Measurements from ENCODE around the gene DPY19L3. TPM values are rescaled to one million over a fixed set of nuclear protein-coding genes. Genes with fewer than 3 reads are reported as not detected.

Gene DPY19L3
- total RNA-seq, 4 donors from 2014 or later: 2.3 to 9.9 (median 7.5) TPM

- no peak overlapping the region for H3K27ac ChIP-seq
- H3K27me3 ChIP-seq: no peaks in the 10 kb centered on the region
- ATAC-seq (no peak), DNase-seq (no peak)
- H3K4me1 ChIP-seq: no peaks in the 10 kb centered on the region
- in situ Hi-C loops (cut with MboI; ENCODE audit: low sequenced_read_pairs in 4 of 4) (no loop called here), intact Hi-C loops (cut with DNase I; ENCODE audit: low total_unique reads) (no loop called here)
- no peak for TF ChIP-seq CTCF (IDR thresholded peaks at IDR 0.05 in 4 of 5, conservative IDR thresholded peaks at IDR 0.05 in 1 of 5)
- TF ChIP-seq POLR2A (IDR thresholded peaks at IDR 0.05): no peak
- peaks cover 0 to 46% of the 10 kb centered on the region in 2 donors for H3K36me3 ChIP-seq
- no peaks in the 10 kb centered on the region for H3K9me3 ChIP-seq
- H3K4me3 ChIP-seq: no peak overlapping the region
Measured at GRCh38 chr19:32380269-32380668, 25.3 kb upstream of the DPY19L3 start.

GRCh38 chr19:32387701-32388392, 17.7 kb upstream of the DPY19L3 start:
- Histone ChIP-seq H3K4me3 (no peak overlapping the region), H3K27ac (no peak overlapping the region), H3K27me3 (no peaks in the 10 kb centered on the region), H3K9me3 (no peaks in the 10 kb centered on the region), H3K4me1 (peaks cover 0 to 8% of the 10 kb centered on the region in 2 donors), H3K36me3 (peaks cover 0 to 17% of the 10 kb centered on the region in 2 donors)
- TF ChIP-seq POLR2A (IDR thresholded peaks at IDR 0.05) (no peak), CTCF (IDR thresholded peaks at IDR 0.05 in 4 of 5, conservative IDR thresholded peaks at IDR 0.05 in 1 of 5) (no peak)
- intact Hi-C loops (cut with DNase I; ENCODE audit: low total_unique reads): no loop called here
- DNase-seq (no peak), ATAC-seq (no peak)
- in situ Hi-C loops (cut with MboI; ENCODE audit: low sequenced_read_pairs in 4 of 4): no loop called here

- H3K4me3 ChIP-seq: no peak overlapping the region
- in situ Hi-C loops (cut with MboI; ENCODE audit: low sequenced_read_pairs in 4 of 4) (no loop called here), intact Hi-C loops (cut with DNase I; ENCODE audit: low total_unique reads) (no loop called here)
- ATAC-seq: no peak
- H3K27me3 ChIP-seq: no peaks in the 10 kb centered on the region
- no peak overlapping the region for H3K27ac ChIP-seq
- TF ChIP-seq CTCF (IDR thresholded peaks at IDR 0.05 in 4 of 5, conservative IDR thresholded peaks at IDR 0.05 in 1 of 5) (no peak), POLR2A (IDR thresholded peaks at IDR 0.05) (no peak)
- H3K36me3 ChIP-seq: peaks cover 0 to 11% of the 10 kb centered on the region in 2 donors
- H3K9me3 ChIP-seq: no peaks in the 10 kb centered on the region
- H3K4me1 ChIP-seq: peaks cover 0 to 8% of the 10 kb centered on the region in 2 donors
- no peak for DNase-seq
Measured at GRCh38 chr19:32388393-32388855, 17.1 kb upstream of the DPY19L3 start.

- Histone ChIP-seq H3K27me3 (no peaks in the 10 kb centered on the region), H3K4me1 (no peaks in the 10 kb centered on the region), H3K27ac (no peak overlapping the region), H3K36me3 (no peaks in the 10 kb centered on the region), H3K9me3 (no peaks in the 10 kb centered on the region), H3K4me3 (no peak overlapping the region)
- ATAC-seq: no peak
- intact Hi-C loops (cut with DNase I; ENCODE audit: low total_unique reads): no loop called here
- DNase-seq: no peak
- in situ Hi-C loops (cut with MboI; ENCODE audit: low sequenced_read_pairs in 4 of 4): no loop called here
- TF ChIP-seq CTCF (IDR thresholded peaks at IDR 0.05 in 4 of 5, conservative IDR thresholded peaks at IDR 0.05 in 1 of 5) (no peak), POLR2A (IDR thresholded peaks at IDR 0.05) (no peak)
Measured at GRCh38 chr19:32392901-32393300, 12.7 kb upstream of the DPY19L3 start.
